ENCODE measurements around the gene ZNF609.

GRCh38 chr15:64699751-64700388 lies 239.5 kb downstream of the ZNF609 start:
- TF ChIP-seq POLR2AphosphoS5 (IDR thresholded peaks at IDR 0.05; ENCODE audit: borderline replicate concordance, low read depth, low read length) (no peak), EZH2 (IDR thresholded peaks at IDR 0.05) (no peak)

Data from SK-N-MC (cell line).